ENCODE results near the gene IL31RA.

DNA sequence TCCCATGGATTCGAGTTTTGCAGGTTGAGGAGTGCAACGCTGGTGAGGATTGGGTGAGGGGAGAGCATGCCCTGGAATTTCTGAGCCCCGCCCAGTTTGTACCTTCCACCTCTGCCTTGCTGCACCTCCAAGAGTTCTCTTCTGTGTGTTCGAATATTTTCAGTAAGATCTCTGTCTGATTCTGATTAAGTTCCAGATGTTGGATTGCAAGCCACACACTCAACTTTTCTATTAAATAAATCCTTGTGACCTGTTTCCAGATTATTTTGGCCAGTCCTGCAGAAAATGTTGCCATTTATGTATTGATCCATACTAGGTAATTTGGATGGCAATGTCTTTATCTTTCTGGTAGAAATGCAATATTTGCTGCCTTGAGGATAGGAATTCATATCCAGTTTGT is 54.1 kb downstream of the IL31RA start:
- no peak for TF ChIP-seq EP300 (IDR thresholded peaks at IDR 0.05; ENCODE audit: low read depth)
- no peak for TF ChIP-seq POLR2A (IDR thresholded peaks at IDR 0.05)
- TF ChIP-seq, protein P1, sequence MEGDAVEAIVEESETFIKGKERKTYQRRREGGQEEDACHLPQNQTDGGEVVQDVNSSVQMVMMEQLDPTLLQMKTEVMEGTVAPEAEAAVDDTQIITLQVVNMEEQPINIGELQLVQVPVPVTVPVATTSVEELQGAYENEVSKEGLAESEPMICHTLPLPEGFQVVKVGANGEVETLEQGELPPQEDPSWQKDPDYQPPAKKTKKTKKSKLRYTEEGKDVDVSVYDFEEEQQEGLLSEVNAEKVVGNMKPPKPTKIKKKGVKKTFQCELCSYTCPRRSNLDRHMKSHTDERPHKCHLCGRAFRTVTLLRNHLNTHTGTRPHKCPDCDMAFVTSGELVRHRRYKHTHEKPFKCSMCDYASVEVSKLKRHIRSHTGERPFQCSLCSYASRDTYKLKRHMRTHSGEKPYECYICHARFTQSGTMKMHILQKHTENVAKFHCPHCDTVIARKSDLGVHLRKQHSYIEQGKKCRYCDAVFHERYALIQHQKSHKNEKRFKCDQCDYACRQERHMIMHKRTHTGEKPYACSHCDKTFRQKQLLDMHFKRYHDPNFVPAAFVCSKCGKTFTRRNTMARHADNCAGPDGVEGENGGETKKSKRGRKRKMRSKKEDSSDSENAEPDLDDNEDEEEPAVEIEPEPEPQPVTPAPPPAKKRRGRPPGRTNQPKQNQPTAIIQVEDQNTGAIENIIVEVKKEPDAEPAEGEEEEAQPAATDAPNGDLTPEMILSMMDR (IDR thresholded peaks at IDR 0.05): no peak

Data from transverse colon (tissue), 3 donors.